ENCODE measurements around the gene WDR6. TPM values are rescaled to one million over a fixed set of nuclear protein-coding genes. Genes with fewer than 3 reads are reported as not detected.

Gene WDR6, protein sequence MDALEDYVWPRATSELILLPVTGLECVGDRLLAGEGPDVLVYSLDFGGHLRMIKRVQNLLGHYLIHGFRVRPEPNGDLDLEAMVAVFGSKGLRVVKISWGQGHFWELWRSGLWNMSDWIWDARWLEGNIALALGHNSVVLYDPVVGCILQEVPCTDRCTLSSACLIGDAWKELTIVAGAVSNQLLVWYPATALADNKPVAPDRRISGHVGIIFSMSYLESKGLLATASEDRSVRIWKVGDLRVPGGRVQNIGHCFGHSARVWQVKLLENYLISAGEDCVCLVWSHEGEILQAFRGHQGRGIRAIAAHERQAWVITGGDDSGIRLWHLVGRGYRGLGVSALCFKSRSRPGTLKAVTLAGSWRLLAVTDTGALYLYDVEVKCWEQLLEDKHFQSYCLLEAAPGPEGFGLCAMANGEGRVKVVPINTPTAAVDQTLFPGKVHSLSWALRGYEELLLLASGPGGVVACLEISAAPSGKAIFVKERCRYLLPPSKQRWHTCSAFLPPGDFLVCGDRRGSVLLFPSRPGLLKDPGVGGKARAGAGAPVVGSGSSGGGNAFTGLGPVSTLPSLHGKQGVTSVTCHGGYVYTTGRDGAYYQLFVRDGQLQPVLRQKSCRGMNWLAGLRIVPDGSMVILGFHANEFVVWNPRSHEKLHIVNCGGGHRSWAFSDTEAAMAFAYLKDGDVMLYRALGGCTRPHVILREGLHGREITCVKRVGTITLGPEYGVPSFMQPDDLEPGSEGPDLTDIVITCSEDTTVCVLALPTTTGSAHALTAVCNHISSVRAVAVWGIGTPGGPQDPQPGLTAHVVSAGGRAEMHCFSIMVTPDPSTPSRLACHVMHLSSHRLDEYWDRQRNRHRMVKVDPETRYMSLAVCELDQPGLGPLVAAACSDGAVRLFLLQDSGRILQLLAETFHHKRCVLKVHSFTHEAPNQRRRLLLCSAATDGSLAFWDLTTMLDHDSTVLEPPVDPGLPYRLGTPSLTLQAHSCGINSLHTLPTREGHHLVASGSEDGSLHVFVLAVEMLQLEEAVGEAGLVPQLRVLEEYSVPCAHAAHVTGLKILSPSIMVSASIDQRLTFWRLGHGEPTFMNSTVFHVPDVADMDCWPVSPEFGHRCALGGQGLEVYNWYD
- polyA plus RNA-seq (2011; rRNA removed): 64.2 and 80.5 TPM in 2 replicates
- 105 and 126 TPM in 2 replicates for polyA plus RNA-seq (2012; cell fraction: cytosol; rRNA removed)
- polyA plus RNA-seq (2012; cell fraction: nucleus; rRNA removed): 629 and 659 TPM in 2 replicates
- polyA plus RNA-seq (2017; fragmentation: RNase III; extraction: RNeasy Plus Mini Kit Qiagen cat#74134 plus additional on column Dnase treatment): 97.6 to 106 TPM (median 99.6 TPM) in 3 replicates
- 96.2 and 100 TPM in 2 replicates for polyA minus RNA-seq (2011; rRNA and poly(A)+ RNA removed)

DNA sequence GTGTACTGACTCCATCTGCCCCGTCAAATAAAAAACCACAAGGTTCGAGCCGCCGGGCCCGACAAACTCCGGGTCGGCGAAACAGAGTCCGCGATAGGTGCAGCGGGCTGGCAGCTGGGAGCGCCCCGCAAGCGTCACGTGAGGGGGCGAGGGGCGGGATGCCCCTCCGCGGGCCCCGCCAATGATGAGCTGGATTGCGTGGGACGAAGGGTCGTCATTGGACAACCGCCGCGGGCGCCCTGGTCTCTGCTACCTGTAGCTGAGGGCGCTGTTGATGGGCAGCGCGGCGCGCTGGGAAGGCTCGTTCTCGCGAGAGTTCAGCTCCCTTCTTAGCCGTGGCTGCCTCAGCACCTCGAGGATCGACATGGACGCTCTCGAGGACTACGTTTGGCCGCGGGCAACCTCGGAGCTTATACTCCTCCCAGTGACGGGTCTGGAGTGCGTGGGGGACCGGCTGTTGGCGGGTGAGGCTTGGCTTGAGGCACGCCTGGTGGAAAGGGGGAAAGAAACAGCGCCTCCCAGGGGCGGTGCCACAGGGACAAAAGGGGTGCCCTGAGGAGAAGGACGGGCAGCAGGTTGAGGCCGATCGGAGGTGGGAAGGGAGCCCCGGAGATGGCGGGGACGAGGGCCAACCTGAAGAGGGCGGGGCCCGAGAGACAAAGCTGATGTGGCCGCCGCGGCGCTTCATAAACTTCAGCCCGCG is at the start of gene WDR6:
WDR6 (plus strand) TSS at position 324 of the 703 bp plus-strand sequence; CDS start at position 365, 41 bp downstream.
- Histone ChIP-seq H3K27ac (peak within 1 kb of the TSS; percentile 98 to 100), H3K9me3 (no peaks in the 10 kb centered on the region), H3K4me3 (peak within 1 kb of the TSS; percentile 100), H3K4me2 (peak within 1 kb of the TSS; percentile 99), H3K4me1 (peaks cover 21% of the 10 kb centered on the region; the same call in 2 of the 3 replicates)
- ChIA-PET POLR2A (interaction anchor here (0.8 to 4.1 kb wide), 12 partner anchors 10 to 175 kb away, joined by 3 to 57 read pairs (median 6); partner anchors contain the start of genes ARIH2, DALRD3, IMPDH2 and NDUFAF3), CTCF (interaction anchor here (0.5 to 30.1 kb wide), 6 partner anchors 12 to 472 kb away, joined by 3 to 385 read pairs (median 4); partner anchors contain the start of genes DALRD3, NDUFAF3 and P4HTM)
- 2% methylated on average over 18 of the region's 65 CpGs for WGBS (ENCODE audit: missing lambda C conversion rate)
- FAIRE-seq (no peak), DNase-seq (ENCODE audit: low read depth in 1 of 2, low spot score in 1 of 2) (peak; percentile 91 to 96), ATAC-seq (peak; percentile 83 to 94)
- no peak for TF ChIP-seq RCOR1 (IDR thresholded peaks at IDR 0.05; ENCODE audit: low read depth, low read length)
- no peak for TF ChIP-seq ZC3H11A (IDR thresholded peaks at IDR 0.05)
- no peak for TF ChIP-seq EHF (CRISPR knock-in tag; IDR thresholded peaks at IDR 0.05)
- TF ChIP-seq, protein P1, sequence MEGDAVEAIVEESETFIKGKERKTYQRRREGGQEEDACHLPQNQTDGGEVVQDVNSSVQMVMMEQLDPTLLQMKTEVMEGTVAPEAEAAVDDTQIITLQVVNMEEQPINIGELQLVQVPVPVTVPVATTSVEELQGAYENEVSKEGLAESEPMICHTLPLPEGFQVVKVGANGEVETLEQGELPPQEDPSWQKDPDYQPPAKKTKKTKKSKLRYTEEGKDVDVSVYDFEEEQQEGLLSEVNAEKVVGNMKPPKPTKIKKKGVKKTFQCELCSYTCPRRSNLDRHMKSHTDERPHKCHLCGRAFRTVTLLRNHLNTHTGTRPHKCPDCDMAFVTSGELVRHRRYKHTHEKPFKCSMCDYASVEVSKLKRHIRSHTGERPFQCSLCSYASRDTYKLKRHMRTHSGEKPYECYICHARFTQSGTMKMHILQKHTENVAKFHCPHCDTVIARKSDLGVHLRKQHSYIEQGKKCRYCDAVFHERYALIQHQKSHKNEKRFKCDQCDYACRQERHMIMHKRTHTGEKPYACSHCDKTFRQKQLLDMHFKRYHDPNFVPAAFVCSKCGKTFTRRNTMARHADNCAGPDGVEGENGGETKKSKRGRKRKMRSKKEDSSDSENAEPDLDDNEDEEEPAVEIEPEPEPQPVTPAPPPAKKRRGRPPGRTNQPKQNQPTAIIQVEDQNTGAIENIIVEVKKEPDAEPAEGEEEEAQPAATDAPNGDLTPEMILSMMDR (IDR thresholded peaks at IDR 0.05): peak; percentile 13; the same call in 2 of the 3 replicates
- peak; percentile 40; the same call in 1 of the 2 replicates for TF ChIP-seq FOSB (CRISPR knock-in tag; IDR thresholded peaks at IDR 0.05)
- TF ChIP-seq CBX2 (IDR thresholded peaks at IDR 0.05; ENCODE audit: borderline replicate concordance, low read depth): no peak
- no peak for TF ChIP-seq KDM1A (IDR thresholded peaks at IDR 0.05; ENCODE audit: low read depth)
- TF ChIP-seq, protein P2, sequence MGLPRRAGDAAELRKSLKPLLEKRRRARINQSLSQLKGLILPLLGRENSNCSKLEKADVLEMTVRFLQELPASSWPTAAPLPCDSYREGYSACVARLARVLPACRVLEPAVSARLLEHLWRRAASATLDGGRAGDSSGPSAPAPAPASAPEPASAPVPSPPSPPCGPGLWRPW (IDR thresholded peaks at IDR 0.05): no peak
- TF ChIP-seq, protein P3, sequence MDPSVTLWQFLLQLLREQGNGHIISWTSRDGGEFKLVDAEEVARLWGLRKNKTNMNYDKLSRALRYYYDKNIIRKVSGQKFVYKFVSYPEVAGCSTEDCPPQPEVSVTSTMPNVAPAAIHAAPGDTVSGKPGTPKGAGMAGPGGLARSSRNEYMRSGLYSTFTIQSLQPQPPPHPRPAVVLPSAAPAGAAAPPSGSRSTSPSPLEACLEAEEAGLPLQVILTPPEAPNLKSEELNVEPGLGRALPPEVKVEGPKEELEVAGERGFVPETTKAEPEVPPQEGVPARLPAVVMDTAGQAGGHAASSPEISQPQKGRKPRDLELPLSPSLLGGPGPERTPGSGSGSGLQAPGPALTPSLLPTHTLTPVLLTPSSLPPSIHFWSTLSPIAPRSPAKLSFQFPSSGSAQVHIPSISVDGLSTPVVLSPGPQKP (IDR thresholded peaks at IDR 0.05; ENCODE audit: low read depth, low read length): no peak
- peak; percentile 64 for TF ChIP-seq POLR2A (IDR thresholded peaks at IDR 0.05; ENCODE audit: low read length)
- TF ChIP-seq EP300 (IDR thresholded peaks at IDR 0.05): no peak
- TF ChIP-seq TFCP2L1 (CRISPR knock-in tag; IDR thresholded peaks at IDR 0.05): no peak
- no peak for TF ChIP-seq EHMT2 (IDR thresholded peaks at IDR 0.05; ENCODE audit: low read depth)
- TF ChIP-seq ZSCAN20 (CRISPR knock-in tag; IDR thresholded peaks at IDR 0.05): no peak
- no peak for TF ChIP-seq ESRRA (IDR thresholded peaks at IDR 0.05; ENCODE audit: borderline replicate concordance, low read length)
- TF ChIP-seq POLR2AphosphoS2 (conservative IDR thresholded peaks at IDR 0.05; ENCODE audit: low read length): no peak
- no peak for TF ChIP-seq JUNB (IDR thresholded peaks at IDR 0.05)
- TF ChIP-seq NR3C1 (IDR thresholded peaks at IDR 0.05): no peak
- TF ChIP-seq, protein P4, sequence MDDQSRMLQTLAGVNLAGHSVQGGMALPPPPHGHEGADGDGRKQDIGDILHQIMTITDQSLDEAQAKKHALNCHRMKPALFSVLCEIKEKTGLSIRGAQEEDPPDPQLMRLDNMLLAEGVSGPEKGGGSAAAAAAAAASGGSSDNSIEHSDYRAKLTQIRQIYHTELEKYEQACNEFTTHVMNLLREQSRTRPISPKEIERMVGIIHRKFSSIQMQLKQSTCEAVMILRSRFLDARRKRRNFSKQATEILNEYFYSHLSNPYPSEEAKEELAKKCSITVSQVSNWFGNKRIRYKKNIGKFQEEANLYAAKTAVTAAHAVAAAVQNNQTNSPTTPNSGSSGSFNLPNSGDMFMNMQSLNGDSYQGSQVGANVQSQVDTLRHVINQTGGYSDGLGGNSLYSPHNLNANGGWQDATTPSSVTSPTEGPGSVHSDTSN (IDR thresholded peaks at IDR 0.05): 0 out of 2 replicates have a peak, but pooled peaks have one; percentile 46
- peak; percentile 93 for TF ChIP-seq CHD2 (IDR thresholded peaks at IDR 0.05; ENCODE audit: low read length, partially characterized antibody)
- peak; percentile 56; the same call in 1 of the 2 replicates for TF ChIP-seq PHF8 (IDR thresholded peaks at IDR 0.05; ENCODE audit: borderline replicate concordance, low read depth)
- TF ChIP-seq KDM5A (IDR thresholded peaks at IDR 0.05): no peak
- TF ChIP-seq, protein P5, sequence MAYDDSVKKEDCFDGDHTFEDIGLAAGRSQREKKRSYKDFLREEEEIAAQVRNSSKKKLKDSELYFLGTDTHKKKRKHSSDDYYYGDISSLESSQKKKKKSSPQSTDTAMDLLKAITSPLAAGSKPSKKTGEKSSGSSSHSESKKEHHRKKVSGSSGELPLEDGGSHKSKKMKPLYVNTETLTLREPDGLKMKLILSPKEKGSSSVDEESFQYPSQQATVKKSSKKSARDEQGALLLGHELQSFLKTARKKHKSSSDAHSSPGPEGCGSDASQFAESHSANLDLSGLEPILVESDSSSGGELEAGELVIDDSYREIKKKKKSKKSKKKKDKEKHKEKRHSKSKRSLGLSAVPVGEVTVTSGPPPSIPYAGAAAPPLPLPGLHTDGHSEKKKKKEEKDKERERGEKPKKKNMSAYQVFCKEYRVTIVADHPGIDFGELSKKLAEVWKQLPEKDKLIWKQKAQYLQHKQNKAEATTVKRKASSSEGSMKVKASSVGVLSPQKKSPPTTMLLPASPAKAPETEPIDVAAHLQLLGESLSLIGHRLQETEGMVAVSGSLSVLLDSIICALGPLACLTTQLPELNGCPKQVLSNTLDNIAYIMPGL (CRISPR knock-in tag; IDR thresholded peaks at IDR 0.05; ENCODE audit: borderline replicate concordance): no peak
- no peak for TF ChIP-seq NFE2L2 (conservative IDR thresholded peaks at IDR 0.05; ENCODE audit: low read length)
- TF ChIP-seq, protein P6, sequence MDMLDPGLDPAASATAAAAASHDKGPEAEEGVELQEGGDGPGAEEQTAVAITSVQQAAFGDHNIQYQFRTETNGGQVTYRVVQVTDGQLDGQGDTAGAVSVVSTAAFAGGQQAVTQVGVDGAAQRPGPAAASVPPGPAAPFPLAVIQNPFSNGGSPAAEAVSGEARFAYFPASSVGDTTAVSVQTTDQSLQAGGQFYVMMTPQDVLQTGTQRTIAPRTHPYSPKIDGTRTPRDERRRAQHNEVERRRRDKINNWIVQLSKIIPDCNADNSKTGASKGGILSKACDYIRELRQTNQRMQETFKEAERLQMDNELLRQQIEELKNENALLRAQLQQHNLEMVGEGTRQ (IDR thresholded peaks at IDR 0.05): peak; percentile 96
- peak; percentile 88 for TF ChIP-seq BHLHE40 (IDR thresholded peaks at IDR 0.05; ENCODE audit: low read depth, low read length)
- no peak for TF ChIP-seq NPAS2 (CRISPR knock-in tag; IDR thresholded peaks at IDR 0.05; ENCODE audit: borderline replicate concordance)
